Ectodermal cell (in vitro differentiated cells): ENCODE data around the gene ANKRD6.

Experiments used
- H3K27ac ChIP-seq: 2 replicates; pipeline ENCODE4 v1.7.0; 2013; ENCODE audit warnings: mild to moderate bottlenecking, low read depth, low read length; ENCODE audit not compliant: insufficient read depth, poor library complexity, severe bottlenecking
- H3K27me3 ChIP-seq: 2 replicates; pipeline ENCODE4 v1.7.0; 2013; ENCODE audit warnings: mild to moderate bottlenecking, low read length; ENCODE audit not compliant: insufficient read depth, control insufficient read depth, poor library complexity, severe bottlenecking
- H3K36me3 ChIP-seq: one replicate; pipeline ENCODE4 v1.7.0; 2013; ENCODE audit warnings: low read length; ENCODE audit not compliant: control insufficient read depth, insufficient read depth
- H3K4me1 ChIP-seq: one replicate; pipeline ENCODE4 v1.7.0; 2013; ENCODE audit warnings: low read length; ENCODE audit not compliant: control insufficient read depth, insufficient read depth
- H3K4me3 ChIP-seq: 2 replicates; pipeline ENCODE4 v1.7.0; 2013; ENCODE audit warnings: low read depth, low read length, control low read depth; ENCODE audit not compliant: insufficient read depth
- H3K9me3 ChIP-seq: 2 replicates; pipeline ENCODE4 v1.7.0; 2013; ENCODE audit warnings: mild to moderate bottlenecking, low read length, moderate library complexity; ENCODE audit not compliant: control insufficient read depth
- WGBS, 2 experiments: methylation state at CpG; one replicate each; pipeline ENCODE4 v1.1.7; 2013; ENCODE audit warnings: missing lambda C conversion rate in 2 of 2; 5-methylcytosine and 5-hydroxymethylcytosine counted together

The ANKRD6 gene

DNA sequence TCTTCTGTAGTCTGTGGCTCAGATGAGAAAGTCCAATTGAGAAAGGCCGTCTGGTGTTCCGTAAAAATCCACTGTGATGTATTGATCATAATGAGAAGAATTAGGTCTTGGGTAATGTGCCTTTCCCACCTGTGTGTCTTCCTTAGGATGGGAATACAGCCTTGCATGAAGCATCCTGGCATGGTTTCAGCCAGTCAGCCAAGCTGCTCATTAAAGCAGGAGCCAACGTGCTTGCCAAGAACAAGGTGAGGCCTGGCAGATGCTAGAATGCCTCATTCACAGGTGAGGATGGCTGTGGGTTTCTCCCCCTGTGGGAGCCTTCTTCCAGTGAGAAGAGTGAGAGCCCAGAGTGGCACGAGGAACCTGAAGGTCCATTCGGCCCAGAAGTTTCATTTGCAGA, 172.9 kb downstream of the ANKRD6 start:
- Histone ChIP-seq H3K36me3 (no peaks in the 10 kb centered on the region), H3K27ac (no peak overlapping the region), H3K4me3 (no peak overlapping the region), H3K9me3 (no peaks in the 10 kb centered on the region), H3K27me3 (no peaks in the 10 kb centered on the region), H3K4me1 (no peaks in the 10 kb centered on the region)
- WGBS, 2 experiments = 95 to 96% methylated on average over 5 of the region's 5 CpGs

- no peaks in the 10 kb centered on the region for H3K27me3 ChIP-seq
- H3K36me3 ChIP-seq = no peaks in the 10 kb centered on the region
- no peaks in the 10 kb centered on the region for H3K9me3 ChIP-seq
- H3K27ac ChIP-seq = no peak overlapping the region
- no peak overlapping the region for H3K4me3 ChIP-seq
- H3K4me1 ChIP-seq = no peaks in the 10 kb centered on the region
- 63 to 69% methylated on average over 9 to 11 of the region's 11 CpGs for WGBS, 2 experiments
These were observed 177.2 kb downstream of the ANKRD6 start for GRCh38 chr6:89610149-89610642.

DNA sequence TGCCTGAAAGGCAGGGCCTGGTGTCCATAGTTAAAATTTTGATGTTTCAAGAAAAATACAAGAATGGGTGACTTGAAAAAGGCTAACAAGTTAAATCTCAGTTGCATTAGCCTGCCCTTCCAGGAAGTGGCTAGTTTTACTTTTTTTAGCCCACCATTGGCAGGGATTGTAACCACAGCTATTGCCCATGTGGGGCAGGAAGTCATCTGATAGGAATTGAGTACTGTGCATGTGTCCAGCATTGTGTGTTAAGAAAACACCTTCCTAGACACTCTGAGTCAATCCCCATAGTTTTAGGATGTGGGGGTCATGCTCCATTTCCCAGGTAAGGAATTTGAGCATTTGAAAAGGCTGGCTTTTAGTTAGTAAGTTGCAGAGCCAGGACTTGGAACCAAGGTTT, 178.7 kb downstream of the ANKRD6 start:
- Histone ChIP-seq H3K27ac (no peak overlapping the region), H3K36me3 (no peaks in the 10 kb centered on the region), H3K9me3 (no peaks in the 10 kb centered on the region), H3K4me1 (no peaks in the 10 kb centered on the region), H3K4me3 (no peak overlapping the region), H3K27me3 (no peaks in the 10 kb centered on the region)

DNA sequence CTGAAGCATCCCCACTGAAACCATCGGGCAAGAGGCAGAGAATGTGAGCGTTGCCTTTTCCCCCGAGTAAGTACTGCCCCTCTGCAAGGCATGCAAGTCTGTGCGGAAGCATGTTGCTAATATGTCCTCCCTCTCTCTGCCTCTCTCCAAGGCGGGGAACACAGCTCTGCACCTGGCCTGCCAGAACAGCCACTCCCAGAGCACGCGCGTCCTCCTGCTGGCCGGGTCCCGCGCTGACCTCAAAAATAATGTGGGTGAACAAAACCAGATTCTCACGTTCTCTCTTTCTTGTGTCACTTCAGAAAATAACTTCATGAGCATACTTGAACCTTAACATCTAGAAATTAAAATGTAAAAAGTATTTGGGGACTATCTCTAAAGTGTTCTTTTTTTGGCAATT, 179.2 kb downstream of the ANKRD6 start:
- H3K27ac ChIP-seq = no peak overlapping the region
- H3K36me3 ChIP-seq = no peaks in the 10 kb centered on the region
- no peaks in the 10 kb centered on the region for H3K27me3 ChIP-seq
- H3K4me1 ChIP-seq = no peaks in the 10 kb centered on the region
- WGBS, 2 experiments = 86% methylated on average over 12 of the region's 12 CpGs
- H3K9me3 ChIP-seq = no peaks in the 10 kb centered on the region
- no peak overlapping the region for H3K4me3 ChIP-seq

DNA sequence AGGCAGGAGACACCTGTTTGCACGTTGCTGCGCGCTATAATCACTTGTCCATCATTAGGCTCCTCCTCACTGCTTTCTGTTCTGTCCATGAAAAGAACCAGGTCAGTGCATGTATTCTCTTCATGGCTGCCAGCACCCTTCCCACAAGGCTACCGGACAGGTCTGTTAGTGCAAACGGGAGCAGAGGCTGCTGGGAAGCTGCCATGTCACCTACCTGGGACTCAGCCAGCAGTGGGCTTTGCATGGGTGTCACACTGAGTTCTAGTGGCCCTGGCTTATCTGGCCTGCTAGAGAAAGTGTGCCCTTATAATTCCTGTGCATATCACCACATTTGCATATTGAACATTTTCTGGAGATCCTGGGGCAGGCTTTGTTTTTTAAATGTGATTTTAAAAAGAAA, 180.8 kb downstream of the ANKRD6 start:
- WGBS, 2 experiments = 94 to 95% methylated on average over 5 of the region's 5 CpGs
- Histone ChIP-seq H3K27ac (no peak overlapping the region), H3K4me1 (no peaks in the 10 kb centered on the region), H3K36me3 (no peaks in the 10 kb centered on the region), H3K27me3 (no peaks in the 10 kb centered on the region), H3K9me3 (no peaks in the 10 kb centered on the region), H3K4me3 (no peak overlapping the region)

GRCh38 chr6:89615882-89616281, 182.9 kb downstream of the ANKRD6 start:
- Histone ChIP-seq H3K27me3 (no peaks in the 10 kb centered on the region), H3K27ac (no peak overlapping the region), H3K36me3 (no peaks in the 10 kb centered on the region), H3K4me3 (no peak overlapping the region), H3K4me1 (no peaks in the 10 kb centered on the region), H3K9me3 (no peaks in the 10 kb centered on the region)
- 93 to 94% methylated on average over 5 of the region's 5 CpGs for WGBS, 2 experiments

DNA sequence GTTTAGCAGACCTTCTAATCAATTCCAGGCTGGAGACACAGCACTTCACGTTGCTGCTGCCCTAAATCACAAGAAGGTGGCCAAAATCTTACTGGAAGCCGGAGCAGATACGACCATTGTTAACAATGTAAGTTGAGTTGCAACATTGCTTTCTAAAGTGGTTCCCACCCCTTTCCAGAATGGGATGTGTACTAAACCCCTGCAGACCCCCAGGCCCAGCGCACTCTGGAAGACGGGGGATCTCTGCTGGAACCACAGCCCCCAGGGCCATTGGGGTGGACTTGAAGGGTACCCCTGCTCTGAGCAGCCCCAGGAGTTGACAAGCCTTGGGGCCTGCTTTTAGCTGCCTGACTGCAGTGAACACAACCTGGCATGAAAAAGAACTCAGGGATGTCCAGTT, 183.6 kb downstream of the ANKRD6 start:
- no peaks in the 10 kb centered on the region for H3K4me1 ChIP-seq
- 96% methylated on average over 5 of the region's 5 CpGs for WGBS, 2 experiments
- no peak overlapping the region for H3K27ac ChIP-seq
- no peaks in the 10 kb centered on the region for H3K36me3 ChIP-seq
- H3K9me3 ChIP-seq = no peaks in the 10 kb centered on the region
- no peak overlapping the region for H3K4me3 ChIP-seq
- H3K27me3 ChIP-seq = no peaks in the 10 kb centered on the region

- Histone ChIP-seq H3K4me3 (no peak overlapping the region), H3K27ac (no peak overlapping the region), H3K27me3 (no peaks in the 10 kb centered on the region), H3K4me1 (no peaks in the 10 kb centered on the region), H3K36me3 (no peaks in the 10 kb centered on the region), H3K9me3 (no peaks in the 10 kb centered on the region)
- 96% methylated on average over 6 of the region's 6 CpGs for WGBS, 2 experiments
These were observed 185.1 kb downstream of the ANKRD6 start for GRCh38 chr6:89618026-89618425.

- H3K27ac ChIP-seq = no peak overlapping the region
- H3K4me1 ChIP-seq = no peaks in the 10 kb centered on the region
- no peaks in the 10 kb centered on the region for H3K27me3 ChIP-seq
- H3K36me3 ChIP-seq = peaks cover 9% of the 10 kb centered on the region
- H3K9me3 ChIP-seq = no peaks in the 10 kb centered on the region
- WGBS, 2 experiments = 95 to 97% methylated on average over 6 of the region's 6 CpGs
- H3K4me3 ChIP-seq = no peak overlapping the region
These were observed 186.6 kb downstream of the ANKRD6 start for GRCh38 chr6:89619567-89619966.

GRCh38 chr6:89623749-89624148, 190.8 kb downstream of the ANKRD6 start:
- H3K4me3 ChIP-seq = no peak overlapping the region
- no peak overlapping the region for H3K27ac ChIP-seq
- H3K9me3 ChIP-seq = no peaks in the 10 kb centered on the region
- WGBS, 2 experiments = 92 to 93% methylated on average over 8 of the region's 8 CpGs
- H3K4me1 ChIP-seq = no peaks in the 10 kb centered on the region
- H3K27me3 ChIP-seq = no peaks in the 10 kb centered on the region
- peaks cover 18% of the 10 kb centered on the region for H3K36me3 ChIP-seq

DNA sequence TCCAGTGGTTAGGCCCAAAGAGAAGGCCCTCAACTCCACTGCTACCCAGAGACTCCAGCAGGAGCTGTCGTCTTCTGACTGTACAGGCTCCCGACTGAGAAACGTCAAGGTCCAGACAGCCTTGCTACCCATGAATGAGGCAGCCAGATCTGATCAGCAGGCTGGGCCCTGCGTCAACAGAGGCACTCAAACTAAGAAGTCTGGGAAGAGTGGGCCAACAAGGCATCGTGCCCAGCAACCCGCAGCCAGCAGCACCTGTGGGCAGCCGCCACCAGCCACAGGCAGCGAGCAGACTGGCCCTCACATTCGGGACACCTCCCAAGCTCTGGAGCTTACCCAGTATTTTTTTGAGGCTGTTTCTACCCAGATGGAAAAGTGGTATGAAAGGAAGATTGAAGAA, 197.5 kb downstream of the ANKRD6 start:
- H3K27me3 ChIP-seq = no peaks in the 10 kb centered on the region
- no peaks in the 10 kb centered on the region for H3K9me3 ChIP-seq
- H3K4me1 ChIP-seq = no peaks in the 10 kb centered on the region
- H3K36me3 ChIP-seq = peaks cover 20% of the 10 kb centered on the region
- 90 to 92% methylated on average over 9 of the region's 9 CpGs for WGBS, 2 experiments
- no peak overlapping the region for H3K4me3 ChIP-seq
- no peak overlapping the region for H3K27ac ChIP-seq
